ENCODE results near the gene BTBD9. TPM values are rescaled to one million over a fixed set of nuclear protein-coding genes. Genes with fewer than 3 reads are reported as not detected.

The BTBD9 gene
- total and polyA plus RNA-seq, 10 donors, result 1.2 to 43.1 (median 27.8) TPM

- H3K27me3 ChIP-seq (replicated peaks in 1 of 7), result no peaks in the 10 kb centered on the region
- no peaks in the 10 kb centered on the region for H3K9me3 ChIP-seq
- H3K4me3 ChIP-seq, result no peak overlapping the region
- 87 to 93% (median 91%) methylated on average over 9 to 12 of the region's 12 CpGs for WGBS, 5 donors
- H3K36me3 ChIP-seq, result peaks cover 0 to 26% (median 5%) of the 10 kb centered on the region in 6 donors
- H3K27ac ChIP-seq, result no peak overlapping the region
- H3K4me1 ChIP-seq, result no peaks in the 10 kb centered on the region
- no peak for TF ChIP-seq POLR2AphosphoS5 (IDR thresholded peaks at IDR 0.05)
- no peak for TF ChIP-seq CTCF (IDR thresholded peaks at IDR 0.05 in 8 of 11, conservative IDR thresholded peaks at IDR 0.05 in 3 of 11)
- TF ChIP-seq POLR2A (IDR thresholded peaks at IDR 0.05), result no peak
- DNase-seq, result peak; percentile 41
- intact Hi-C loops (cut with DNase I; ENCODE audit: low total_unique reads), result no loop called here
Observed at GRCh38 chr6:38179794-38180430, 459.8 kb downstream of the BTBD9 start.

- intact Hi-C loops (cut with DNase I; ENCODE audit: low total_unique reads), result no loop called here
- Histone ChIP-seq H3K36me3 (peaks cover 0 to 30% (median 8%) of the 10 kb centered on the region in 6 donors), H3K9me3 (no peaks in the 10 kb centered on the region), H3K4me1 (no peaks in the 10 kb centered on the region), H3K4me3 (no peak overlapping the region), H3K27ac (no peak overlapping the region), H3K27me3 (replicated peaks in 1 of 7) (no peaks in the 10 kb centered on the region)
- peak in 1 of 3 donors; percentile 26 for TF ChIP-seq POLR2AphosphoS5 (IDR thresholded peaks at IDR 0.05)
- TF ChIP-seq POLR2A (IDR thresholded peaks at IDR 0.05), result no peak
- 90 to 97% (median 97%) methylated on average over 7 of the region's 7 CpGs for WGBS, 5 donors
- DNase-seq, result peak; percentile 42
Observed at GRCh38 chr6:38179300-38179699, 460.4 kb downstream of the BTBD9 start.

GRCh38 chr6:38178584-38178886, 461.2 kb downstream of the BTBD9 start:
- TF ChIP-seq POLR2A (IDR thresholded peaks at IDR 0.05) (no peak), CTCF (IDR thresholded peaks at IDR 0.05 in 8 of 11, conservative IDR thresholded peaks at IDR 0.05 in 3 of 11) (no peak)
- Histone ChIP-seq H3K27ac (no peak overlapping the region), H3K36me3 (peaks cover 0 to 30% (median 10%) of the 10 kb centered on the region in 6 donors), H3K27me3 (replicated peaks in 1 of 7) (no peaks in the 10 kb centered on the region), H3K4me3 (no peak overlapping the region), H3K4me1 (no peaks in the 10 kb centered on the region), H3K9me3 (no peaks in the 10 kb centered on the region)
- peak; percentile 35 for DNase-seq
- intact Hi-C loops (cut with DNase I; ENCODE audit: low total_unique reads), result no loop called here
- WGBS, 5 donors, result 91 to 98% (median 93%) methylated on average over 2 of the region's 2 CpGs

- intact Hi-C loops (cut with DNase I; ENCODE audit: low total_unique reads), result no loop called here
- Histone ChIP-seq H3K9me3 (no peaks in the 10 kb centered on the region), H3K27me3 (replicated peaks in 1 of 7) (no peaks in the 10 kb centered on the region), H3K4me1 (no peaks in the 10 kb centered on the region), H3K36me3 (peaks cover 0 to 35% (median 10%) of the 10 kb centered on the region in 6 donors), H3K27ac (no peak overlapping the region), H3K4me3 (no peak overlapping the region)
- 81 to 94% (median 91%) methylated on average over 14 of the region's 14 CpGs for WGBS, 5 donors
- TF ChIP-seq POLR2AphosphoS5 (IDR thresholded peaks at IDR 0.05) (peak in 1 of 3 donors; percentile 35), POLR2A (IDR thresholded peaks at IDR 0.05) (no peak)
- peak; percentile 51 for DNase-seq
Observed at GRCh38 chr6:38177882-38178583, 461.7 kb downstream of the BTBD9 start.
